Psoas muscle (tissue), 8 donors: ENCODE measurements around the gene CENPP. TPM values are rescaled to one million over a fixed set of nuclear protein-coding genes. Genes with fewer than 3 reads are reported as not detected.

Source experiments
- ATAC-seq, 4 donors: fragments of 200-7000 bp; cut with Tn5 transposase; one replicate each; pipeline ENCODE4 v1.9.1; 2020; ENCODE audit warnings: moderate library complexity in 3 of 4, mild to moderate bottlenecking in 2 of 4
- DNase-seq, 2 donors: peaks; one replicate each; pipeline ENCODE4 v3.0.0-alpha.2; 2020
- H3K27ac ChIP-seq: fragments of 200-600 bp; one replicate; pipeline ENCODE4 v1.8.0; 2022
- H3K27me3 ChIP-seq, 3 donors: fragments of 200-600 bp in 1 of 3; one replicate each; pipeline versions ENCODE4 v1.6.1 to v1.8.0; 2013 to 2022; ENCODE audit warnings: low read length in 2 of 3, mild to moderate bottlenecking in 2 of 3, moderate library complexity in 1 of 3; ENCODE audit not compliant: insufficient read depth in 3 of 3
- H3K36me3 ChIP-seq, 2 donors: fragments of 200-600 bp in 1 of 2; one replicate each; pipeline versions ENCODE4 v1.6.1 to v1.8.0; 2013 to 2022; ENCODE audit warnings: low read depth in 1 of 2, mild to moderate bottlenecking in 1 of 2, moderate library complexity in 1 of 2; ENCODE audit not compliant: insufficient read depth in 1 of 2
- H3K4me1 ChIP-seq: fragments of 200-600 bp; one replicate; pipeline ENCODE4 v1.8.0; 2022
- H3K4me3 ChIP-seq: fragments of 200-600 bp; one replicate; pipeline ENCODE4 v1.8.0; 2022; ENCODE audit warnings: mild to moderate bottlenecking
- H3K9me3 ChIP-seq: fragments of 200-600 bp; one replicate; pipeline ENCODE4 v1.8.0; 2022
- CTCF ChIP-seq: fragments of 200-600 bp; IDR thresholded peaks from one replicate; pipeline ENCODE4 v1.8.0; 2022; ENCODE audit warnings: antibody characterized with exemption
- WGBS, 3 donors: extraction: QIAGEN DNeasy Blood & Tissue Kit; methylation state at CpG; one replicate each; pipeline versions ENCODE4 v1.1.6 to v1.1.7; 2013; 5-methylcytosine and 5-hydroxymethylcytosine counted together
- intact Hi-C, 2 donors: fragments of 100-400 bp; cut with DNase I; formaldehyde crosslinking; loops; one replicate each; pipeline versions ENCODE4 v1.11.0 to v1.14.2; 2022
- polyA plus RNA-seq, 3 donors: library from polyadenylated mRNA; stranded (reverse); fragments of 200-250 nt; gene quantifications; one replicate each; pipeline ENCODE4 v1.2.3, GENCODE V29; 2013
- total RNA-seq, 4 donors: library from RNA; stranded (reverse); fragmentation: NEBNext Ultra II Directional in 2 of 4; extraction: Animal tissue kit (Norgen Biotek cat#: 25700) in 2 of 4; gene quantifications; one replicate each; pipeline versions ENCODE4 v1.2.1 to v1.2.4, GENCODE V29; 2021 to 2023
- donor health status: healthy with polysubstance abuse.
- donor health status: DM: no; HTN: no; CAD: no; lungs with moderate emphysema.
- donor health status: Bipolar disorder and iron deficiency.
- donor health status: healthy.
- donor health status: DM: yes; HTN: yes; CAD: no.
- donor health status: DM: no; HTN: no; CAD: no.
- donor health status: DM: no; HTN: no; CAD: no.
- donor health status: DM: yes; HTN: yes; CAD: no.

Gene CENPP
- total and polyA plus RNA-seq, 7 donors, result 1.8 to 15.7 (median 6.4) TPM

GRCh38 chr9:92395617-92396016 lies 69.9 kb downstream of the CENPP start:
- Histone ChIP-seq H3K27me3 (no peaks in the 10 kb centered on the region), H3K4me1 (peaks cover 8% of the 10 kb centered on the region), H3K36me3 (no peaks in the 10 kb centered on the region), H3K27ac (no peak overlapping the region), H3K4me3 (no peak overlapping the region), H3K9me3 (peaks cover 6% of the 10 kb centered on the region)
- ATAC-seq (no peak), DNase-seq (no peak)
- intact Hi-C loops, result no loop called here
- no peak for TF ChIP-seq CTCF
- 69 to 92% (median 90%) methylated on average over 1 of the region's 1 CpG for WGBS, 3 donors

- no peak overlapping the region for H3K4me3 ChIP-seq
- TF ChIP-seq CTCF, result no peak
- H3K36me3 ChIP-seq, result no peaks in the 10 kb centered on the region
- ATAC-seq (no peak), DNase-seq (no peak)
- 77 to 97% (median 97%) methylated on average over 3 of the region's 3 CpGs for WGBS, 3 donors
- H3K27ac ChIP-seq, result no peak overlapping the region
- intact Hi-C loops, result no loop called here
- no peaks in the 10 kb centered on the region for H3K27me3 ChIP-seq
- peaks cover 8% of the 10 kb centered on the region for H3K4me1 ChIP-seq
- peaks cover 6% of the 10 kb centered on the region for H3K9me3 ChIP-seq
Measured at GRCh38 chr9:92397853-92398252, 72.1 kb downstream of the CENPP start.

- Histone ChIP-seq H3K27ac (no peak overlapping the region), H3K36me3 (no peaks in the 10 kb centered on the region), H3K4me1 (no peaks in the 10 kb centered on the region), H3K4me3 (peak overlapping the region; percentile 41), H3K9me3 (peaks cover 6% of the 10 kb centered on the region), H3K27me3 (no peaks in the 10 kb centered on the region)
- no peak for TF ChIP-seq CTCF
- DNase-seq (no peak), ATAC-seq (no peak)
- 74 to 82% (median 80%) methylated on average over 1 of the region's 1 CpG for WGBS, 3 donors
- intact Hi-C loops, result no loop called here
Measured at GRCh38 chr9:92402360-92402759, 76.6 kb downstream of the CENPP start.

GRCh38 chr9:92402826-92403745 lies 77.3 kb downstream of the CENPP start:
- Histone ChIP-seq H3K4me1 (no peaks in the 10 kb centered on the region), H3K27ac (no peak overlapping the region), H3K27me3 (no peaks in the 10 kb centered on the region), H3K4me3 (peak overlapping the region; percentile 41), H3K36me3 (no peaks in the 10 kb centered on the region), H3K9me3 (no peaks in the 10 kb centered on the region)
- WGBS, 3 donors, result 59 to 63% (median 60%) methylated on average over 5 of the region's 5 CpGs
- ATAC-seq, result no peak
- no peak for TF ChIP-seq CTCF
- no peak for DNase-seq
- intact Hi-C loops, result no loop called here
